ENCODE data around the gene RMND1. TPM values are rescaled to one million over a fixed set of nuclear protein-coding genes. Genes with fewer than 3 reads are reported as not detected.

The RMND1 gene
- total and polyA plus RNA-seq, 2 of the 13 experiments (the other 11 are each of a cell fraction or from before 2014, with no cell fraction given): 34.0 to 72.5 TPM

GRCh38 chr6:151493804-151494234 lies 41.9 kb upstream of the RMND1 start, which contains the start of gene CCDC170 (continued):
- no peak for TF ChIP-seq ZNF224 (CRISPR knock-in tag; IDR thresholded peaks at IDR 0.05)
- TF ChIP-seq HNRNPUL1 (IDR thresholded peaks at IDR 0.05; ENCODE audit: low read depth, low read length): no peak
- TF ChIP-seq REST (IDR thresholded peaks at IDR 0.05; ENCODE audit: borderline replicate concordance in 1 of 2, low read depth in 1 of 2, low read length in 2 of 2): peak in 1 of 2 experiments; percentile 18; a peak in 1 of 4 replicates
- TF ChIP-seq MYPOP (CRISPR knock-in tag; IDR thresholded peaks at IDR 0.05): no peak; the same call in 1 of the 2 replicates
- peak; percentile 55 for TF ChIP-seq ZNF574 (CRISPR knock-in tag; IDR thresholded peaks at IDR 0.05)
- TF ChIP-seq RFXANK (CRISPR knock-in tag; IDR thresholded peaks at IDR 0.05): no peak
- TF ChIP-seq SKI (IDR thresholded peaks at IDR 0.05; ENCODE audit: partially characterized antibody): peak; percentile 73
- peak; percentile 76 for TF ChIP-seq POLR2G (IDR thresholded peaks at IDR 0.05; ENCODE audit: low read depth, low read length)
- TF ChIP-seq E2F5 (CRISPR knock-in tag; conservative IDR thresholded peaks at IDR 0.05): peak; percentile 45; the same call in 1 of the 2 replicates
- TF ChIP-seq HOXA3 (CRISPR knock-in tag; IDR thresholded peaks at IDR 0.05): peak; percentile 25; the same call in 1 of the 2 replicates
- no peak for TF ChIP-seq ZNF670 (CRISPR knock-in tag; IDR thresholded peaks at IDR 0.05; ENCODE audit: borderline replicate concordance)
- TF ChIP-seq PLRG1 (conservative IDR thresholded peaks at IDR 0.05): no peak
- no peak; the same call in 1 of the 2 replicates for TF ChIP-seq ZNF275 (CRISPR knock-in tag; IDR thresholded peaks at IDR 0.05; ENCODE audit: borderline replicate concordance)
- TF ChIP-seq THAP7 (CRISPR knock-in tag; IDR thresholded peaks at IDR 0.05): peak; percentile 58; the same call in 1 of the 2 replicates
- TF ChIP-seq FOXJ3 (CRISPR knock-in tag; IDR thresholded peaks at IDR 0.05; ENCODE audit: borderline replicate concordance): no peak
- TF ChIP-seq ZNF501 (CRISPR knock-in tag; IDR thresholded peaks at IDR 0.05): peak; percentile 28; the same call in 1 of the 2 replicates
- no peak for TF ChIP-seq ZNF513 (CRISPR knock-in tag; conservative IDR thresholded peaks at IDR 0.05)

Data from HepG2 (cell line).